ENCODE data around the gene FGD2. TPM values are rescaled to one million over a fixed set of nuclear protein-coding genes. Genes with fewer than 3 reads are reported as not detected.
"Not testable (repeated sequence)": the region's sequence is repeated elsewhere in the genome, so short reads cannot be mapped to it uniquely, and the experiment has no call there.

The FGD2 gene
- total RNA-seq, 1 donor from 2014 or later: not detected

DNA sequence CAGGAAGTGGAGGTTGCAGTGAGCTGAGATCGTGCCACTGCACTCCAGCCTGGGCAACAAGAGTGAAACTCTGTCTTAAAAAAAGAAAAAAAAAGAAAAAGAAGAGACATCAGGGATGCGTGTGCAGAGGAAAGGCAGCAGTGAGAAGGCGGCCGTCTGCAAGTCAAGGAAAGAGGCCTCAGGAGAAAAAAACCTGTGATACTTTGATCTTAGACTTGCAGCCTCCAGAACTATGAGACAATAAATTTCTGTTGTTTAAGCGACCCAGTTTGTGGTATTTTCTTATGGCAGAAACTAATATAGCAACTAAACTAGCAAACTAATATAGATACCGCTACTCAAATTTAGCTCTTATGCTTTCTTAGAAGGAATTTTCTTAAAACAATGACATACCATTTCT is 36.1 kb downstream of the FGD2 start:
- H3K27me3 Mint-ChIP-seq (ENCODE audit: unreplicated experiment): no peaks in the 10 kb centered on the region
- no peaks in the 10 kb centered on the region for H3K9me3 Mint-ChIP-seq (ENCODE audit: unreplicated experiment)
- H3K36me3 Mint-ChIP-seq (ENCODE audit: unreplicated experiment): no peaks in the 10 kb centered on the region
- no peak overlapping the region for H3K4me3 Mint-ChIP-seq (ENCODE audit: unreplicated experiment)
- TF ChIP-seq, protein P1, sequence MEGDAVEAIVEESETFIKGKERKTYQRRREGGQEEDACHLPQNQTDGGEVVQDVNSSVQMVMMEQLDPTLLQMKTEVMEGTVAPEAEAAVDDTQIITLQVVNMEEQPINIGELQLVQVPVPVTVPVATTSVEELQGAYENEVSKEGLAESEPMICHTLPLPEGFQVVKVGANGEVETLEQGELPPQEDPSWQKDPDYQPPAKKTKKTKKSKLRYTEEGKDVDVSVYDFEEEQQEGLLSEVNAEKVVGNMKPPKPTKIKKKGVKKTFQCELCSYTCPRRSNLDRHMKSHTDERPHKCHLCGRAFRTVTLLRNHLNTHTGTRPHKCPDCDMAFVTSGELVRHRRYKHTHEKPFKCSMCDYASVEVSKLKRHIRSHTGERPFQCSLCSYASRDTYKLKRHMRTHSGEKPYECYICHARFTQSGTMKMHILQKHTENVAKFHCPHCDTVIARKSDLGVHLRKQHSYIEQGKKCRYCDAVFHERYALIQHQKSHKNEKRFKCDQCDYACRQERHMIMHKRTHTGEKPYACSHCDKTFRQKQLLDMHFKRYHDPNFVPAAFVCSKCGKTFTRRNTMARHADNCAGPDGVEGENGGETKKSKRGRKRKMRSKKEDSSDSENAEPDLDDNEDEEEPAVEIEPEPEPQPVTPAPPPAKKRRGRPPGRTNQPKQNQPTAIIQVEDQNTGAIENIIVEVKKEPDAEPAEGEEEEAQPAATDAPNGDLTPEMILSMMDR (IDR thresholded peaks at IDR 0.05; ENCODE audit: partially characterized antibody, unreplicated experiment): no peak
- no peak for DNase-seq
- no peak overlapping the region for H3K27ac Mint-ChIP-seq (ENCODE audit: unreplicated experiment)
- peaks cover 3% of the 10 kb centered on the region for H3K4me1 Mint-ChIP-seq (ENCODE audit: low read depth, unreplicated experiment)

- Mint-ChIP-seq H3K4me3 (ENCODE audit: unreplicated experiment) (no peak overlapping the region), H3K27me3 (ENCODE audit: unreplicated experiment) (no peaks in the 10 kb centered on the region), H3K27ac (ENCODE audit: unreplicated experiment) (no peak overlapping the region), H3K36me3 (ENCODE audit: unreplicated experiment) (no peaks in the 10 kb centered on the region), H3K4me1 (ENCODE audit: low read depth, unreplicated experiment) (peaks cover 3% of the 10 kb centered on the region), H3K9me3 (ENCODE audit: unreplicated experiment) (no peaks in the 10 kb centered on the region)
- DNase-seq: no peak
- TF ChIP-seq, protein P1 (IDR thresholded peaks at IDR 0.05; ENCODE audit: partially characterized antibody, unreplicated experiment): no peak
Measured at GRCh38 chr6:37042150-37042549, 36.7 kb downstream of the FGD2 start.

- not testable (repeated sequence) for H3K4me3 Mint-ChIP-seq (ENCODE audit: unreplicated experiment); H3K36me3 Mint-ChIP-seq (ENCODE audit: unreplicated experiment); H3K27ac Mint-ChIP-seq (ENCODE audit: unreplicated experiment); DNase-seq; H3K27me3 Mint-ChIP-seq (ENCODE audit: unreplicated experiment); H3K9me3 Mint-ChIP-seq (ENCODE audit: unreplicated experiment); H3K4me1 Mint-ChIP-seq (ENCODE audit: low read depth, unreplicated experiment)
Measured at GRCh38 chr6:37043091-37043490, 37.6 kb downstream of the FGD2 start.

GRCh38 chr6:37047346-37047688 is 41.9 kb downstream of the FGD2 start:
- peaks cover 10% of the 10 kb centered on the region for H3K4me1 Mint-ChIP-seq (ENCODE audit: low read depth, unreplicated experiment)
- no peak for DNase-seq
- no peak overlapping the region for H3K4me3 Mint-ChIP-seq (ENCODE audit: unreplicated experiment)
- H3K27ac Mint-ChIP-seq (ENCODE audit: unreplicated experiment): no peak overlapping the region
- peaks cover 3% of the 10 kb centered on the region for H3K9me3 Mint-ChIP-seq (ENCODE audit: unreplicated experiment)
- TF ChIP-seq, protein P1 (IDR thresholded peaks at IDR 0.05; ENCODE audit: partially characterized antibody, unreplicated experiment): no peak
- H3K27me3 Mint-ChIP-seq (ENCODE audit: unreplicated experiment): no peaks in the 10 kb centered on the region
- no peaks in the 10 kb centered on the region for H3K36me3 Mint-ChIP-seq (ENCODE audit: unreplicated experiment)

DNA sequence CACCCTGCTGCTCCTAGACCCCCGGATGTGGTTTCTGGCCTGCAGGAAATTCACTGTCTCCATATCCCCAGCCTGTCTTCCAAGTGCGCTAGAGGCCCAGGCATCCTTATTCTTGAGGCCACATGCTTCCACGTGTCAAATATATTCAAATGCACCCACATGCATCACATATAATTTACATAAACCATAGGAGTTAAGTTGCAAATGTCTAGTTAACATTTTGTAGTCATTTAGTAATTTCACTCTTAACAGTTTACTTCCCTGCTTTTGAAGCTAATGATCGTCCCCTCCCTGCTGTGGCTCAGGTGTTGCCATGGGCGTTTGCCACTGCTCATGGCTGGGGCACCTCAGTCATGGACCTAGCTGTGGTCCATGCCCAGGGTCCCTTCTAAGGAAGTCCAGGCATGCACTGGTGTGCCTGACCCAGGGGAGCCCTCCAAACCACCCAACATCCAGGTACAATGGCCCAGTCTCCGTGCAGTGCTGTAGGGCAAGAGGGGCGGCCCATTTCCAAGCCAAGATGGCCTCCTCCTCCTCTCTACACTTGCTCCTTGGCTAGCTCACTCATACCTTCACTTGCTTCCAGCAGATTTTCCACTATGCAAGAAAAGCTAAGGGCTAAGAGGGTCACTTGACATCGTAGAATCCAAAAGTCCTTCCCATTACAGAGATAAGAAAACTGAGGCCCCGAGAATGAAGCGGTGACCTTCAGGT is 42.4 kb downstream of the FGD2 start:
- no peak overlapping the region for H3K4me3 Mint-ChIP-seq (ENCODE audit: unreplicated experiment)
- no peak for DNase-seq
- TF ChIP-seq, protein P1 (IDR thresholded peaks at IDR 0.05; ENCODE audit: partially characterized antibody, unreplicated experiment): no peak
- H3K36me3 Mint-ChIP-seq (ENCODE audit: unreplicated experiment): no peaks in the 10 kb centered on the region
- H3K9me3 Mint-ChIP-seq (ENCODE audit: unreplicated experiment): peaks cover 3% of the 10 kb centered on the region
- H3K27ac Mint-ChIP-seq (ENCODE audit: unreplicated experiment): no peak overlapping the region
- no peaks in the 10 kb centered on the region for H3K27me3 Mint-ChIP-seq (ENCODE audit: unreplicated experiment)
- H3K4me1 Mint-ChIP-seq (ENCODE audit: low read depth, unreplicated experiment): peaks cover 10% of the 10 kb centered on the region

Data from glutamatergic neuron (in vitro differentiated cells).